Lower leg skin (tissue), 3 donors: ENCODE data around the gene MAP6.

Source experiments
- POLR2A ChIP-seq, 2 donors: fragments of 450-650 bp; IDR thresholded peaks; one replicate each; pipeline ENCODE4 v1.6.1; 2016 to 2017; ENCODE audit warnings: antibody characterized with exemption in 2 of 2, mild to moderate bottlenecking in 1 of 2, moderate library complexity in 1 of 2
- TF ChIP-seq, protein P1 (sequence below), 3 donors: fragments of 450-650 bp; IDR thresholded peaks; one replicate each; pipeline ENCODE4 v1.5.1; 2016; ENCODE audit warnings: antibody characterized with exemption in 3 of 3, mild to moderate bottlenecking in 3 of 3, moderate library complexity in 2 of 3

DNA sequence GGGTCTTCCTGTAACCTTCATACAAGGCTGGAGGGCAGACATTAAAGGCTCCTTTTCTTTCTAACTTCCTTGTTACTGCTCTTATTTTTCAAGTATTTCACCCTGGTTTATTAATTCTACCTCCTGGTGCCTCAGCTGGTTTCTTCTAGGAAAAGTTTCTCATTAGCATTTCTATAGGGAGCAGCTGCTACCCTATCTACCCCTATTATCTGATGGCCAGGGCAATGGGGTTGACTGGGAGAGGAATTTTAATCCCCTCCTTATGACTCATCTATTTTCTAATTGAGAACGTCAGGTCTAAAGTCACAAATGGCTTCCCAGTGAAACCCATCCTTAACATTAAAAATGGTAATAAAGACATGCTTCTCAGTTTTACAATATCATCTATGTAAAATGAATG, 5.0 kb downstream of the MAP6 start:
- TF ChIP-seq, protein P1, sequence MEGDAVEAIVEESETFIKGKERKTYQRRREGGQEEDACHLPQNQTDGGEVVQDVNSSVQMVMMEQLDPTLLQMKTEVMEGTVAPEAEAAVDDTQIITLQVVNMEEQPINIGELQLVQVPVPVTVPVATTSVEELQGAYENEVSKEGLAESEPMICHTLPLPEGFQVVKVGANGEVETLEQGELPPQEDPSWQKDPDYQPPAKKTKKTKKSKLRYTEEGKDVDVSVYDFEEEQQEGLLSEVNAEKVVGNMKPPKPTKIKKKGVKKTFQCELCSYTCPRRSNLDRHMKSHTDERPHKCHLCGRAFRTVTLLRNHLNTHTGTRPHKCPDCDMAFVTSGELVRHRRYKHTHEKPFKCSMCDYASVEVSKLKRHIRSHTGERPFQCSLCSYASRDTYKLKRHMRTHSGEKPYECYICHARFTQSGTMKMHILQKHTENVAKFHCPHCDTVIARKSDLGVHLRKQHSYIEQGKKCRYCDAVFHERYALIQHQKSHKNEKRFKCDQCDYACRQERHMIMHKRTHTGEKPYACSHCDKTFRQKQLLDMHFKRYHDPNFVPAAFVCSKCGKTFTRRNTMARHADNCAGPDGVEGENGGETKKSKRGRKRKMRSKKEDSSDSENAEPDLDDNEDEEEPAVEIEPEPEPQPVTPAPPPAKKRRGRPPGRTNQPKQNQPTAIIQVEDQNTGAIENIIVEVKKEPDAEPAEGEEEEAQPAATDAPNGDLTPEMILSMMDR (IDR thresholded peaks at IDR 0.05), result no peak
- no peak for TF ChIP-seq POLR2A (IDR thresholded peaks at IDR 0.05)
